GM23248 (cell line): Measurements from ENCODE around the gene SULT1C3.

Source experiments
- EZH2 ChIP-seq: fragments of 200-600 bp; sonication (generic); IDR thresholded peaks from 2 replicates; pipeline ENCODE4 v1.6.1; 2018; ENCODE audit warnings: antibody characterized with exemption, mild to moderate bottlenecking; ENCODE audit not compliant: insufficient read depth, poor library complexity, severe bottlenecking
- EZH2phosphoT487 ChIP-seq: fragments of 200-600 bp; sonication (generic); IDR thresholded peaks from 2 replicates; pipeline ENCODE4 v1.6.1; 2018; ENCODE audit warnings: antibody characterized with exemption, moderate library complexity, mild to moderate bottlenecking, low read depth; ENCODE audit not compliant: insufficient read depth

GRCh38 chr2:108236676-108237335 is 3.0 kb upstream of the SULT1C3 start:
- TF ChIP-seq EZH2phosphoT487 (no peak), EZH2 (no peak)
